Endometrium (tissue), 2 donors: ENCODE results near the gene RBMS1.
"Not testable (repeated sequence)": the region's sequence is repeated elsewhere in the genome, so short reads cannot be mapped to it uniquely, and the experiment has no call there.

Experiments used
- FAIRE-seq: peaks from 2 replicates; lab custom pipeline; 2012; peaks lifted over from hg19 to GRCh38; lab: Jason Lieb, UNC
- donor health status: control.
- donor health status: control.

Gene RBMS1

GRCh38 chr2:160433466-160434140, 60.0 kb downstream of the RBMS1 start:
- FAIRE-seq: no peak

- no peak for FAIRE-seq
Observed at GRCh38 chr2:160432633-160433032, 61.0 kb downstream of the RBMS1 start.

- no peak for FAIRE-seq
Observed at GRCh38 chr2:160431441-160431840, 62.2 kb downstream of the RBMS1 start.

- FAIRE-seq: no peak
Observed at GRCh38 chr2:160430001-160430344, 63.6 kb downstream of the RBMS1 start.

- FAIRE-seq: peak; percentile 93
Observed at GRCh38 chr2:160429248-160430000, 64.2 kb downstream of the RBMS1 start.

- no peak for FAIRE-seq
Observed at GRCh38 chr2:160428405-160428763, 65.2 kb downstream of the RBMS1 start.

- peak; percentile 46 for FAIRE-seq
Observed at GRCh38 chr2:160427629-160428404, 65.8 kb downstream of the RBMS1 start.

GRCh38 chr2:160426604-160427003, 67.0 kb downstream of the RBMS1 start:
- FAIRE-seq: no peak

GRCh38 chr2:160425434-160426151, 68.0 kb downstream of the RBMS1 start:
- FAIRE-seq: no peak

GRCh38 chr2:160423126-160423525, 70.5 kb downstream of the RBMS1 start:
- no peak for FAIRE-seq

- FAIRE-seq: not testable (repeated sequence)
Observed at GRCh38 chr2:160421646-160422501, 71.7 kb downstream of the RBMS1 start.

GRCh38 chr2:160420711-160421110, 72.9 kb downstream of the RBMS1 start:
- no peak for FAIRE-seq

- no peak for FAIRE-seq
Observed at GRCh38 chr2:160419776-160420505, 73.7 kb downstream of the RBMS1 start.

GRCh38 chr2:160418853-160419252, 74.8 kb downstream of the RBMS1 start:
- peak; percentile 33 for FAIRE-seq

GRCh38 chr2:160418398-160418765, 75.2 kb downstream of the RBMS1 start:
- FAIRE-seq: no peak

GRCh38 chr2:160417745-160418397, 75.7 kb downstream of the RBMS1 start:
- no peak for FAIRE-seq

- FAIRE-seq: no peak
Observed at GRCh38 chr2:160415991-160416390, 77.6 kb downstream of the RBMS1 start.

GRCh38 chr2:160411955-160412354, 81.7 kb downstream of the RBMS1 start:
- no peak for FAIRE-seq

- no peak for FAIRE-seq
Observed at GRCh38 chr2:160411167-160411566, 82.4 kb downstream of the RBMS1 start.

GRCh38 chr2:160409480-160409879, 84.1 kb downstream of the RBMS1 start:
- FAIRE-seq: no peak
